Measurements from ENCODE around the gene TAS1R2.

DNA sequence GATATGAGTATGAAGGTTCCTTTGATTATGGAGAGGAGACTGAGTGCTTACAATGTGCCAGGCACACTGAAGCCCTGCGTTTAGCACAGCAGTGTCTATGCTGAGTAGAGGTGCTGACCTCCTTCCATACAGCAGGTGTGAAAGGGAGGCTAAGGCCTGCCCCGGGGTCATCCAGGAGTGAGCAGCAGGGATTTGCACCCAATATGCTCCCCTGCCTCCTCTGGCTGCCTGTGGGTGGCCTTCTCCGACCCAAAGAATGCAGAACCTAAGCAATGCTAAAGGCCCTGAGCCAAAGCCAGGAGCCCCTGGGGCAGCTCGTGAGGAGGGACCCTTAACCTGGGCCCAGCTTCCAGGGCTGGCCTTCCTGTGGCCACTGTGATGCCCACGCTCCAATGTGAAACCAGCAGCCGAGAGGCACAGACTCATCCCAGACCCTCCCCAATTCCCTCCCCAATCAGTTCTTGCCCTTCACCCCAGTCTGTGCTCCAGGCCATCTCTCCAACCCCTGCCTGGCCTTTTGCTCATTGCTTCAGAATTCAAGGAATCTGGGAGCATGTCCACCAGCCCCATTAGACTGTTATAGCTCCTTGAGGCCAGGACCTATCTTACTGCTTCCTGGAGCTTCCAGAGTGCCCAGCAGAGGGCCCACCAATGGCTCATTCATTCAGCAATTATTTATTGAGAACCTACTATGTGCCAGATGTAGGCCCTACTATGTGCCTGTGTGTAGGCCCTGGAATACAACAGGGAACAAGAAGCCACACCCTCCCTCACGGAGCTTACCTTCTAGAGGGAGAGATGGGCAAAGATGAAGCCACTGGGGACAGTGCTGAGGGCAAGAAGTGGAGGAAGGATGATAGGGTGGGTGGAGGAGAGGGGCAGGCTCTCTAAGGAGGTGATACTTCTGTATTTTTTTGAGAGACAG, 53.3 kb downstream of the TAS1R2 start:
- TF ChIP-seq, protein P1, sequence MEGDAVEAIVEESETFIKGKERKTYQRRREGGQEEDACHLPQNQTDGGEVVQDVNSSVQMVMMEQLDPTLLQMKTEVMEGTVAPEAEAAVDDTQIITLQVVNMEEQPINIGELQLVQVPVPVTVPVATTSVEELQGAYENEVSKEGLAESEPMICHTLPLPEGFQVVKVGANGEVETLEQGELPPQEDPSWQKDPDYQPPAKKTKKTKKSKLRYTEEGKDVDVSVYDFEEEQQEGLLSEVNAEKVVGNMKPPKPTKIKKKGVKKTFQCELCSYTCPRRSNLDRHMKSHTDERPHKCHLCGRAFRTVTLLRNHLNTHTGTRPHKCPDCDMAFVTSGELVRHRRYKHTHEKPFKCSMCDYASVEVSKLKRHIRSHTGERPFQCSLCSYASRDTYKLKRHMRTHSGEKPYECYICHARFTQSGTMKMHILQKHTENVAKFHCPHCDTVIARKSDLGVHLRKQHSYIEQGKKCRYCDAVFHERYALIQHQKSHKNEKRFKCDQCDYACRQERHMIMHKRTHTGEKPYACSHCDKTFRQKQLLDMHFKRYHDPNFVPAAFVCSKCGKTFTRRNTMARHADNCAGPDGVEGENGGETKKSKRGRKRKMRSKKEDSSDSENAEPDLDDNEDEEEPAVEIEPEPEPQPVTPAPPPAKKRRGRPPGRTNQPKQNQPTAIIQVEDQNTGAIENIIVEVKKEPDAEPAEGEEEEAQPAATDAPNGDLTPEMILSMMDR (IDR thresholded peaks at IDR 0.05): no peak
- no peak for TF ChIP-seq POLR2A (IDR thresholded peaks at IDR 0.05)
- TF ChIP-seq POLR2AphosphoS5 (IDR thresholded peaks at IDR 0.05; ENCODE audit: insufficient read depth in 1 of 2, low read depth in 1 of 2): no peak
